ENCODE data around the gene PTPRT. TPM values are rescaled to one million over a fixed set of nuclear protein-coding genes. Genes with fewer than 3 reads are reported as not detected.

PTPRT gene
- total and polyA plus RNA-seq, 2 of the 13 experiments (the other 11 are each of a cell fraction or from before 2014, with no cell fraction given) = under 0.01 to 0.09 TPM

GRCh38 chr20:42191140-42191860 lies 998.4 kb downstream of the PTPRT start:
- no TSS peak for BruUV-seq (replicated peaks)
- no peaks in the 10 kb centered on the region for H4K20me1 ChIP-seq (ENCODE audit: insufficient read depth, low read length)
- no peak overlapping the region for H2AFZ ChIP-seq (ENCODE audit: low read length)
- H3K4me3 ChIP-seq (replicated peaks in 1 of 3; ENCODE audit: insufficient read depth in 1 of 3, low read depth in 2 of 3, low read length in 3 of 3) = no peak overlapping the region
- no peaks in the 10 kb centered on the region for H3K4me1 ChIP-seq (ENCODE audit: insufficient read depth, low read length)
- FAIRE-seq (no peak), DNase-seq (ENCODE audit: low spot score) (no peak), ATAC-seq (no peak)
- no peak overlapping the region for H3K9ac ChIP-seq (ENCODE audit: insufficient read depth, low read depth, low read length)
- in situ Hi-C loops (cut with HindIII; ENCODE audit: extremely low pct_ligation_motif_present, low pct_unique_long_range_greater_than_20kb) = no loop called here
- intact Hi-C loops (cut with micrococcal nuclease; ENCODE audit: unreplicated experiment) = no loop called here
- ChIA-PET POLR2A (no interaction called here), CTCF (ENCODE audit: low intra/inter-chr PET ratio, low total read pairs) (no interaction called here)
- peaks cover 46% of the 10 kb centered on the region for H3K9me3 ChIP-seq (ENCODE audit: low read length)
- 1% methylated on average over 4 of the region's 4 CpGs for WGBS (ENCODE audit: low lambda C conversion rate)
- no peak overlapping the region for H3K27ac ChIP-seq (ENCODE audit: extremely low read length, insufficient read depth, low read length)
- TF ChIP-seq ATRX (CRISPR knock-in tag; IDR thresholded peaks at IDR 0.05; ENCODE audit: borderline replicate concordance) (no peak), RAD51 (IDR thresholded peaks at IDR 0.05; ENCODE audit: borderline replicate concordance) (peak; percentile 65; the same call in 1 of the 2 replicates), USF2 (IDR thresholded peaks at IDR 0.05; ENCODE audit: low read depth, low read length) (0 out of 2 replicates have a peak, but pooled peaks have one; percentile 13), USF2 (CRISPR knock-in tag; IDR thresholded peaks at IDR 0.05; ENCODE audit: borderline replicate concordance) (no peak)
- no peaks in the 10 kb centered on the region for H3K36me3 ChIP-seq (replicated peaks in 1 of 2; ENCODE audit: control insufficient read depth in 1 of 2, insufficient read depth in 2 of 2, low read length in 2 of 2)
- no peaks in the 10 kb centered on the region for H3K27me3 ChIP-seq (ENCODE audit: control insufficient read depth in 1 of 2, insufficient read depth in 2 of 2, low read length in 2 of 2)
- H3K79me2 ChIP-seq (ENCODE audit: insufficient read depth, low read length) = no peaks in the 10 kb centered on the region
- no peak overlapping the region for H3K4me2 ChIP-seq (ENCODE audit: low read depth, low read length)

DNA sequence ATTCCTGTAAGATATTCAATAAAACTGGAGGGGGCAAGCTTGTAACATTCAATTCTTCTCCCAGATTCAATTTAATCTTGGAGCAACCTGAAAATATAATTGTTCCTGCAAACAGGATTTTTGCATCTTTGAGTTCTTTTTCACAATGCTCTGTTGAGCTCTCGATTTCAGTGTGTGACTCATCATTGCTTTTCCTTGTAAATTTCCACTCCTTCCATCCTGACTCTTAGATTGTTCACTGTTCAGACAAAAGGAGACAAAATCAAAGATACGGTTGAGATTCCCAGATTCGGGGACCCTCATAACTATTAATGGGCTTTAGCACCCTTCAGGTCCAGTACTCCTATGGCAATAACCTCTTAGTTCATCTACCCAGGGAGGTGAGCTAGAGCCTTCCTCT lies 999.6 kb downstream of the PTPRT start:
- CTCF ChIA-PET (ENCODE audit: low intra/inter-chr PET ratio, low total read pairs) = no interaction called here
- WGBS (ENCODE audit: low lambda C conversion rate) = 2% methylated on average over 3 of the region's 3 CpGs
- in situ Hi-C loops (cut with HindIII; ENCODE audit: extremely low pct_ligation_motif_present, low pct_unique_long_range_greater_than_20kb) = no loop called here

More for the DNA sequence above, 999.6 kb downstream of the PTPRT start:
- Histone ChIP-seq H3K9me3 (ENCODE audit: low read length) (peaks cover 58% of the 10 kb centered on the region), H3K36me3 (replicated peaks in 1 of 2; ENCODE audit: control insufficient read depth in 1 of 2, insufficient read depth in 2 of 2, low read length in 2 of 2) (no peaks in the 10 kb centered on the region), H2AFZ (ENCODE audit: low read length) (no peak overlapping the region), H3K4me1 (ENCODE audit: insufficient read depth, low read length) (no peaks in the 10 kb centered on the region), H3K4me2 (ENCODE audit: low read depth, low read length) (no peak overlapping the region), H3K4me3 (replicated peaks in 1 of 3; ENCODE audit: insufficient read depth in 1 of 3, low read depth in 2 of 3, low read length in 3 of 3) (no peak overlapping the region), H3K27ac (ENCODE audit: extremely low read length, insufficient read depth, low read length) (no peak overlapping the region), H4K20me1 (ENCODE audit: insufficient read depth, low read length) (no peaks in the 10 kb centered on the region), H3K27me3 (ENCODE audit: control insufficient read depth in 1 of 2, insufficient read depth in 2 of 2, low read length in 2 of 2) (no peaks in the 10 kb centered on the region), H3K79me2 (ENCODE audit: insufficient read depth, low read length) (no peaks in the 10 kb centered on the region), H3K9ac (ENCODE audit: insufficient read depth, low read depth, low read length) (no peak overlapping the region)
- no peak for TF ChIP-seq NR3C1 (CRISPR knock-in tag; IDR thresholded peaks at IDR 0.05)
- TF ChIP-seq PHB2 (IDR thresholded peaks at IDR 0.05; ENCODE audit: partially characterized antibody) = no peak
- TF ChIP-seq GABPB1 (CRISPR knock-in tag; IDR thresholded peaks at IDR 0.05) = no peak
- TF ChIP-seq ZNF451 (CRISPR knock-in tag; IDR thresholded peaks at IDR 0.05) = no peak
- TF ChIP-seq LBX2 (CRISPR knock-in tag; IDR thresholded peaks at IDR 0.05; ENCODE audit: borderline replicate concordance) = no peak
- TF ChIP-seq FOXO1 (CRISPR knock-in tag; IDR thresholded peaks at IDR 0.05) = no peak
- no TSS peak for BruUV-seq (replicated peaks)
- DNase-seq (ENCODE audit: low spot score) (no peak), ATAC-seq (no peak), FAIRE-seq (no peak)
- POLR2A ChIA-PET = no interaction called here
- intact Hi-C loops (cut with micrococcal nuclease; ENCODE audit: unreplicated experiment) = no loop called here
